GM19455 (cell line): ENCODE results near the gene SLC6A6.
"Not testable (repeated sequence)": the region's sequence is repeated elsewhere in the genome, so short reads cannot be mapped to it uniquely, and the experiment has no call there.

ENCODE experiments used
- ATAC-seq: cut with Tn5 transposase; IDR thresholded peaks from one replicate; pipeline ENCODE4 v1.9.1; 2021; ENCODE audit not compliant: unreplicated experiment

SLC6A6 gene

GRCh38 chr3:14434126-14434497, 31.7 kb downstream of the SLC6A6 start:
- ATAC-seq = no peak

- no peak for ATAC-seq
Measured at GRCh38 chr3:14434498-14435151, 32.2 kb downstream of the SLC6A6 start.

GRCh38 chr3:14435175-14436014, 33.0 kb downstream of the SLC6A6 start:
- ATAC-seq = no peak

GRCh38 chr3:14436954-14437281, 34.5 kb downstream of the SLC6A6 start:
- ATAC-seq = no peak

GRCh38 chr3:14437705-14438104, 35.3 kb downstream of the SLC6A6 start:
- not testable (repeated sequence) for ATAC-seq

- no peak for ATAC-seq
Measured at GRCh38 chr3:14438262-14438661, 35.9 kb downstream of the SLC6A6 start.

GRCh38 chr3:14438929-14439328, 36.5 kb downstream of the SLC6A6 start:
- ATAC-seq = no peak

GRCh38 chr3:14439501-14440167, 37.2 kb downstream of the SLC6A6 start:
- ATAC-seq = no peak

- ATAC-seq = no peak
Measured at GRCh38 chr3:14440168-14440518, 37.7 kb downstream of the SLC6A6 start.

- ATAC-seq = no peak
Measured at GRCh38 chr3:14440531-14441239, 38.3 kb downstream of the SLC6A6 start.

- no peak for ATAC-seq
Measured at GRCh38 chr3:14441240-14441919, 39.0 kb downstream of the SLC6A6 start.

GRCh38 chr3:14441920-14442300, 39.5 kb downstream of the SLC6A6 start:
- no peak for ATAC-seq

GRCh38 chr3:14444380-14444779, 42.0 kb downstream of the SLC6A6 start:
- ATAC-seq = no peak

GRCh38 chr3:14445773-14446172, 43.4 kb downstream of the SLC6A6 start:
- no peak for ATAC-seq

- ATAC-seq = no peak
Measured at GRCh38 chr3:14446988-14447570, 44.7 kb downstream of the SLC6A6 start.

- ATAC-seq = no peak
Measured at GRCh38 chr3:14448063-14448462, 45.7 kb downstream of the SLC6A6 start.

GRCh38 chr3:14448756-14449727, 46.6 kb downstream of the SLC6A6 start:
- no peak for ATAC-seq

GRCh38 chr3:14450506-14450905, 48.1 kb downstream of the SLC6A6 start:
- no peak for ATAC-seq

GRCh38 chr3:14450922-14451606, 48.7 kb downstream of the SLC6A6 start:
- no peak for ATAC-seq
